Adrenal gland (tissue), 12 donors: ENCODE data around the gene TPP1. TPM values are rescaled to one million over a fixed set of nuclear protein-coding genes. Genes with fewer than 3 reads are reported as not detected.
A peak's percentile ranks its signal among the peaks of the same experiment; 100 is the strongest.

Source experiments
- DNase-seq, 7 donors: peaks; one replicate each; pipeline ENCODE4 v3.0.0-alpha.2; 2019 to 2020
- H3K27ac ChIP-seq, 5 donors: fragments of 200-600 bp; sonication (generic) in 4 of 5; 1 replicate in 3 of 5; 2 replicates in 2 of 5; pipeline versions ENCODE4 v1.5.1 to v1.8.0; 2016 to 2020; ENCODE audit warnings: mild to moderate bottlenecking in 1 of 5
- H3K27me3 ChIP-seq: fragments of 200-600 bp; 2 replicates; pipeline ENCODE4 v1.8.0; 2021
- H3K36me3 ChIP-seq, 2 donors: fragments of 200-600 bp; replicated peaks in 1 of 2; 1 replicate in 1 of 2; 2 replicates in 1 of 2; pipeline versions ENCODE4 v1.5.1 to v1.8.0; 2018 to 2022
- H3K4me1 ChIP-seq, 2 donors: fragments of 200-600 bp; replicated peaks in 1 of 2; 1 replicate in 1 of 2; 2 replicates in 1 of 2; pipeline versions ENCODE4 v1.5.1 to v1.8.0; 2018 to 2021
- H3K4me3 ChIP-seq, 4 donors: fragments of 200-600 bp; sonication (generic) in 3 of 4; one replicate each; pipeline ENCODE4 v1.5.1; 2016 to 2018
- H3K9me3 ChIP-seq, 3 donors: fragments of 200-600 bp; sonication (generic) in 1 of 3; replicated peaks in 1 of 3; 1 replicate in 2 of 3; 2 replicates in 1 of 3; pipeline versions ENCODE4 v1.5.1 to v1.8.0; 2016 to 2021
- POLR2A ChIP-seq, 2 donors: fragments of 450-650 bp; IDR thresholded peaks; one replicate each; pipeline ENCODE4 v1.6.1; 2017; ENCODE audit warnings: antibody characterized with exemption in 2 of 2, mild to moderate bottlenecking in 2 of 2, moderate library complexity in 1 of 2
- WGBS, 4 donors: extraction: QIAGEN DNeasy Blood & Tissue Kit in 2 of 4; methylation state at CpG; one replicate each; pipeline versions ENCODE4 v1.1.5 to v1.1.7; 2013 to 2017; 5-methylcytosine and 5-hydroxymethylcytosine counted together
- intact Hi-C, 2 donors: fragments of 100-400 bp; cut with DNase I; formaldehyde crosslinking; loops; one replicate each; pipeline versions ENCODE4 v1.14.1 to v1.15.0; 2022 to 2023
- polyA plus RNA-seq, 3 donors: library from polyadenylated mRNA; stranded (reverse); fragments of 200-250 nt in 2 of 3; fragments of 350-450 nt in 1 of 3; fragmentation: Illumina TruSeq in 1 of 3; extraction: RNeasy Lipid Tissue Mini Kit (QIAGEN cat#74804) in 1 of 3; gene quantifications; one replicate each; pipeline ENCODE4 v1.2.3, GENCODE V29; 2013 to 2014
- total RNA-seq, 9 donors: library from RNA; depleted of rRNA in 4 of 9; stranded (reverse); fragments of >200 nt in 4 of 9; fragments of 120-200 nt in 1 of 9; fragmentation: NEBNext Ultra II Directional in 1 of 9; extraction: Animal tissue kit (Norgen Biotek cat#: 25700) in 1 of 9; gene quantifications; one replicate each; pipeline versions ENCODE4 v1.1.0 to v1.2.4, GENCODE V29; 2013 to 2023
- TF ChIP-seq, protein P1 (sequence below), 6 experiments: fragments of 450-650 bp in 4 of 6; fragments of 200-600 bp in 2 of 6; sonication (generic) in 1 of 6; IDR thresholded peaks; 1 replicate in 5 of 6; 2 replicates in 1 of 6; pipeline versions ENCODE4 v1.5.1 to v1.8.0; 2016 to 2021; ENCODE audit warnings: antibody characterized with exemption in 6 of 6, mild to moderate bottlenecking in 2 of 6, moderate library complexity in 1 of 6
- donor health status: healthy with polysubstance abuse.
- donor health status: Bipolar disorder and iron deficiency.
- donor health status: DM: yes; HTN: yes; CAD: no.
- donor health status: DM: no; HTN: no; CAD: no.
- donor health status: DM: no; HTN: no; CAD: no.
- donor health status: DM: yes; HTN: yes; CAD: no.

The TPP1 gene
- total and polyA plus RNA-seq, 12 donors: 53.2 to 464 (median 288) TPM

DNA sequence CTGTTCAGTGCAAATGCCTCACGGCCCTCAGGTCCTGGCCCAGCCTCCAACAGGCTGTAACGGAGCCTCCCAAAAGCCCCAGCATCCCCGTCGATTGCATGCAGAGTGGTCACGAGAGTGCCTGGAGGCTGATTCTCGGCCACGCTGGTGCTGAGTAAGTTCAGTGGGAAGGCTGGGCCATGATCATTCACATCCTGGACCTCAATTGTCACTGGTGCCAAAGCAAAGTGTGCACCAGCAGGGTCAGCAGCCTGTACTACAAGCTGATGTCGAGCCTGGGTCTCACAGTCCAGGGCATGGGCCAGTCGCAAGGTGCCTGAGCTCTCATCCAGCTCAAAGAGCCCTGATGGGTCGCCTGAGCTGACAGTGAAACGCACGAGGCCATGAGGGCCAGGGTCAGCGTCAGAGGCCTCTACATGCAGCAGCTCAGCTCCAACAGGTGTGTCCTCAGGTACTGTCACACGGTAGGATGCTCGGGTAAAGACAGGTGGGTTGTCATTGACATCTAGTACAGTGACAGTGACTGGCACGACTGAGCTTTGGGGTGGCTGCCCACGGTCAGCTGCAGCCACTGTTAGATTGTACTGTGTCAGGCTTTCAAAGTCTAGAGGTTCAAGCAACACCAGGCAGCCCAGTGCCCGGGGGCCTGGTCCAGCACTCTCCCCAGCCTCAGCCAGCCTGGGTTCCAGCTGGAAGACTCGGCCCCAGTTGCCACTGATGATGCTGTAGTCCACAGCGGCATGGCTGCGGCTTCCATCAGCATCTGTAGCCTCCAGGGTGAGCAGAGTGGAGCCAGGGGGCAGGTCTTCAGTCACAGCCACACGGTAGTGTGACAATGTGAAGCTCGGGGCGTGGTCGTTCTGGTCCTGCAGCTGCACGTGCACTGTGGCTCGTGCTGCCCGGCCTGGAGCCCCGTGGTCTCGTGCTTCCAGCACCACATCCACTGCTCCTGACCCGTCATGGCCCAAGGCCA lies 4.5 kb upstream of the TPP1 start:
- H3K27me3 ChIP-seq: no peaks in the 10 kb centered on the region
- no peaks in the 10 kb centered on the region for H3K9me3 ChIP-seq
- H3K4me3 ChIP-seq: no peak overlapping the region
- H3K27ac ChIP-seq: no peak overlapping the region
- WGBS, 4 donors: 83 to 91% (median 88%) methylated on average over 14 to 31 of the region's 31 CpGs
- intact Hi-C loops: no loop called here
- TF ChIP-seq, protein P1, sequence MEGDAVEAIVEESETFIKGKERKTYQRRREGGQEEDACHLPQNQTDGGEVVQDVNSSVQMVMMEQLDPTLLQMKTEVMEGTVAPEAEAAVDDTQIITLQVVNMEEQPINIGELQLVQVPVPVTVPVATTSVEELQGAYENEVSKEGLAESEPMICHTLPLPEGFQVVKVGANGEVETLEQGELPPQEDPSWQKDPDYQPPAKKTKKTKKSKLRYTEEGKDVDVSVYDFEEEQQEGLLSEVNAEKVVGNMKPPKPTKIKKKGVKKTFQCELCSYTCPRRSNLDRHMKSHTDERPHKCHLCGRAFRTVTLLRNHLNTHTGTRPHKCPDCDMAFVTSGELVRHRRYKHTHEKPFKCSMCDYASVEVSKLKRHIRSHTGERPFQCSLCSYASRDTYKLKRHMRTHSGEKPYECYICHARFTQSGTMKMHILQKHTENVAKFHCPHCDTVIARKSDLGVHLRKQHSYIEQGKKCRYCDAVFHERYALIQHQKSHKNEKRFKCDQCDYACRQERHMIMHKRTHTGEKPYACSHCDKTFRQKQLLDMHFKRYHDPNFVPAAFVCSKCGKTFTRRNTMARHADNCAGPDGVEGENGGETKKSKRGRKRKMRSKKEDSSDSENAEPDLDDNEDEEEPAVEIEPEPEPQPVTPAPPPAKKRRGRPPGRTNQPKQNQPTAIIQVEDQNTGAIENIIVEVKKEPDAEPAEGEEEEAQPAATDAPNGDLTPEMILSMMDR (IDR thresholded peaks at IDR 0.05): no peak
- TF ChIP-seq POLR2A (IDR thresholded peaks at IDR 0.05): no peak
- peaks cover 0 to 5% of the 10 kb centered on the region in 2 donors for H3K4me1 ChIP-seq
- no peaks in the 10 kb centered on the region for H3K36me3 ChIP-seq
- peak in 1 of 7 donors; percentile 10 for DNase-seq

DNA sequence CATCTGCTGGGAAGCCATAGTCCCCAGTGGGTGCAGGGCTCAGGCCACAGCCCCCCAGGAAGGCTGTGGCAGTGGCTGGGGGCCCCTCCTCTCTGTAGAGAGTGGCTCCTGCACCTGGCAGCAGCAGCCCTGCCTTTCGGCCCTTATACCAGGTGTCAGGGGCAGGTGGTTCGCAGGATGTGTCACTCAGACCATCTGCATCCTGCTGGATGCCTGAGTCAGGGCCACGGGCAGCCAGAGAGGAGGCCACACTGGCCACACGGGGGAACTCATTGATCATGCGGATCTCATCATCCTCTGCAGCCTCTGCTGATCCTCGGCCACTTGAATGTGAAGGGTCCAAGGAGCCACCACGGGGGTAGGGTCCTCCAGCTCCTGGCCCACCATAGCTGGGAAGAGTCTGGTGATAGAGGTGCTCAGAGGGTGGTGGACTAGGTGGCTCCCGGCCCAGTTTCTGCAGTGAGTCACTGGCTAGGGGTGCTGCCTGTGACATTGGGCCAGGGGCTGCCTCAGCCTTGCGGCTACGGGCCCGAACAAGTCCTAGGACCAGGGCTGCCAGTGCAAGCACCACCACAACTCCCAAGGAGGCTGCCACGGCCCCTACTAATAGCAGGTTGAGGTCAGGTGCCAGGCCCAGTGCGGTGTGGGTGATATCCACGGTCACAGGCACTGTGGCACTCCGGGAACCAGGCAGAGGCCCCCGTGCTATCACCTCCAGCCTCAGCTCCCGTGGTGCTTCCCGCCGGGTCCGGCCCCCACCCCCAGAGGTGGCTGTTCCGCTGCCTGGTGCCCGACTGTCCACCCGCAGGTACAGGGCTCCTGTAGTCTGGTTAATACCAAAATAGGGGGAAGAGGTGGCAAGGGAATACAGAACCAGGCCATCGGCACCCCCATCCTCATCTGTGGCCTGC lies 3.3 kb upstream of the TPP1 start:
- no peak overlapping the region for H3K27ac ChIP-seq
- H3K4me1 ChIP-seq: peaks cover 5 to 10% of the 10 kb centered on the region in 2 donors
- 81 to 94% (median 87%) methylated on average over 5 to 24 of the region's 24 CpGs for WGBS, 4 donors
- DNase-seq: peak in 1 of 7 donors; percentile 15
- H3K36me3 ChIP-seq: no peaks in the 10 kb centered on the region
- H3K4me3 ChIP-seq: no peak overlapping the region
- no peaks in the 10 kb centered on the region for H3K27me3 ChIP-seq
- no peaks in the 10 kb centered on the region for H3K9me3 ChIP-seq
- TF ChIP-seq POLR2A (IDR thresholded peaks at IDR 0.05): no peak
- TF ChIP-seq, protein P1 (IDR thresholded peaks at IDR 0.05): no peak
- intact Hi-C loops: no loop called here

DNA sequence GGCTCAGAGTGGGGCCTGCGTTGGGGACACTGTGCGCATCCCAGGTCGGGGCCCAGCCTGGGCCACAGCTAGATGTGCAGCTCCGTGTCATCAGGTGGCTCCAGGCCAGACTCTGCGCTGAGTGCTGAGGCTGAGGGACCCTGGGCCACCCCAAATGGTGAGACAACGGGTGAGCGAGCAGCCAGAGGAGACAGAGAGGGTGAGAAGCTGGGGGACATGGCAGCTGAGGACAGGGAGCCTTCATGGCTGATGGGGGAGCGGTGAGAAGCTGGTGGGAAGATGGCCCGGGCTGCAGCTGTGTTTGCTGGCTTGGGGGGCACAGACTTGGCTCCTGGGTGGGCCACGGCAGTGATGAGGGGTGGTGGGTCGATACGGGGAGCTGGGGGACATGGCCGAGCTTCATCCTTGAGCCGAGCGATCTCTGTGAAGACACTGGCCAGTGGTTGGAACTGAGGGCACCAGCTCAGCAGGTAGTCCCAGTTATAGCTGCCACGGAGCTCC lies 2.5 kb upstream of the TPP1 start:
- TF ChIP-seq, protein P1 (IDR thresholded peaks at IDR 0.05): no peak
- TF ChIP-seq POLR2A (IDR thresholded peaks at IDR 0.05): no peak
- H3K36me3 ChIP-seq: peaks cover 0 to 2% of the 10 kb centered on the region in 2 donors
- H3K9me3 ChIP-seq: no peaks in the 10 kb centered on the region
- no peak overlapping the region for H3K27ac ChIP-seq
- intact Hi-C loops: no loop called here
- peaks cover 6 to 18% of the 10 kb centered on the region in 2 donors for H3K4me1 ChIP-seq
- H3K27me3 ChIP-seq: no peaks in the 10 kb centered on the region
- no peak for DNase-seq
- H3K4me3 ChIP-seq: no peak overlapping the region
- WGBS, 4 donors: 88 to 93% (median 89%) methylated on average over 11 to 16 of the region's 16 CpGs

DNA sequence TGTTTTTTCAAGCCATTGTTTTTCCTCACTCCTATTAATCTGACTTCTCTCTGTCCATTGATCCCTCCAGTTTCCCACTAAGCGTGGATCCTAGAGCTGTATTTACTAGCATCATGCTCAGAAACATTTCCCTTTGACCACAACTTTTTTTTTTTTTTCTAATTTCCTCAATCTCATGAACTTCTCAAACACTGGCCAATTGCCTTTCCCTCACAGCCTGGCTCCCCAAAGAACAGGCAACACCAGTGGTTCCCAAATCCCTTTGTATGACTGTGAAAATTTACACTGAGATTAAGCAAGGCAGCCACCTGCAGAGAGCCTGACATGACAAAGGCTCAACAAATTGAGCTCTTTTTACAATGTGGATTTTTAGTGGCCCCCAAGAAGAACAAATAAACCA lies 1.4 kb upstream of the TPP1 start:
- Histone ChIP-seq H3K27me3 (no peaks in the 10 kb centered on the region), H3K27ac (no peak overlapping the region), H3K36me3 (peaks cover 0 to 14% of the 10 kb centered on the region in 2 donors), H3K9me3 (no peaks in the 10 kb centered on the region), H3K4me3 (no peak overlapping the region), H3K4me1 (peaks cover 6 to 19% of the 10 kb centered on the region in 2 donors)
- peak in 1 of 7 donors; percentile 13 for DNase-seq
- no peak for TF ChIP-seq POLR2A (IDR thresholded peaks at IDR 0.05)
- TF ChIP-seq, protein P1 (IDR thresholded peaks at IDR 0.05): no peak
- 34 to 82% (median 79%) methylated on average over 1 of the region's 1 CpG for WGBS, 4 donors
- intact Hi-C loops: no loop called here
